ENCODE data around the gene RPS19. TPM values are rescaled to one million over a fixed set of nuclear protein-coding genes. Genes with fewer than 3 reads are reported as not detected.

Gene RPS19
- polyA plus RNA-seq, 1 donor (not counting 4 experiments of a cell fraction or from before 2014, with no cell fraction given): 2,290 TPM

DNA sequence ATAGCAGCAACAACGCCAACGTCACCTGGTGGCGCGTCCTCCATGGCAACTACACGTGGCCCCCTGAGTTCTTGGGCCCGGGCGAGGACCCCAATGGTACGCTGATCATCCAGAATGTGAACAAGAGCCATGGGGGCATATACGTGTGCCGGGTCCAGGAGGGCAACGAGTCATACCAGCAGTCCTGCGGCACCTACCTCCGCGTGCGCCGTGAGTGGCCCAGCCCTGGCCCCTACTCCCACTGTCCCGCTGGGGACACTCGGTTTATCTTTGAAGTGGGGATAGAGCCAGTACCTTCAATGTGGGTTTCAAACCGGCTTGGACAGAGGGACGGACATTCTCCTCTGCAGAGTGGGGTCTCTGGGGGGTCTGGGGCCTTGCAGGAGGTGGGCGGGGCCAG, 19.0 kb downstream of the RPS19 start:
- Histone ChIP-seq H3K36me3 (ENCODE audit: control insufficient read depth in 2 of 2, extremely low read depth in 1 of 2, insufficient read depth in 2 of 2, low read length in 2 of 2) (no peaks in the 10 kb centered on the region), H4K20me1 (ENCODE audit: control insufficient read depth, extremely low read depth, insufficient read depth, low read length) (no peaks in the 10 kb centered on the region), H2AFZ (ENCODE audit: control insufficient read depth, low read length) (no peak overlapping the region), H3K79me2 (ENCODE audit: control insufficient read depth, insufficient read depth, low read length) (peaks cover 4% of the 10 kb centered on the region), H3K27me3 (ENCODE audit: control insufficient read depth, extremely low read depth, insufficient read depth, low read length) (peaks cover 5% of the 10 kb centered on the region), H3K9me1 (ENCODE audit: control insufficient read depth, extremely low read depth, insufficient read depth, low read length) (no peaks in the 10 kb centered on the region), H3K9me3 (ENCODE audit: control insufficient read depth, low read depth, low read length) (no peaks in the 10 kb centered on the region), H3K4me3 (ENCODE audit: control insufficient read depth in 2 of 3, extremely low read depth in 1 of 3, insufficient read depth in 2 of 3, low read depth in 1 of 3, low read length in 3 of 3) (no peak overlapping the region), H3K27ac (ENCODE audit: control insufficient read depth, insufficient read depth, low read length) (no peak overlapping the region), H3K4me1 (ENCODE audit: control insufficient read depth, extremely low read depth, insufficient read depth, low read length) (peaks cover 9% of the 10 kb centered on the region), H3K9ac (ENCODE audit: control insufficient read depth, extremely low read depth, insufficient read depth, low read length) (no peak overlapping the region), H3K4me2 (ENCODE audit: control insufficient read depth, extremely low read depth, insufficient read depth, low read depth, low read length) (no peak overlapping the region)
- no peak for TF ChIP-seq EZH2 (IDR thresholded peaks at IDR 0.05; ENCODE audit: low read length)
- TF ChIP-seq, protein P1, sequence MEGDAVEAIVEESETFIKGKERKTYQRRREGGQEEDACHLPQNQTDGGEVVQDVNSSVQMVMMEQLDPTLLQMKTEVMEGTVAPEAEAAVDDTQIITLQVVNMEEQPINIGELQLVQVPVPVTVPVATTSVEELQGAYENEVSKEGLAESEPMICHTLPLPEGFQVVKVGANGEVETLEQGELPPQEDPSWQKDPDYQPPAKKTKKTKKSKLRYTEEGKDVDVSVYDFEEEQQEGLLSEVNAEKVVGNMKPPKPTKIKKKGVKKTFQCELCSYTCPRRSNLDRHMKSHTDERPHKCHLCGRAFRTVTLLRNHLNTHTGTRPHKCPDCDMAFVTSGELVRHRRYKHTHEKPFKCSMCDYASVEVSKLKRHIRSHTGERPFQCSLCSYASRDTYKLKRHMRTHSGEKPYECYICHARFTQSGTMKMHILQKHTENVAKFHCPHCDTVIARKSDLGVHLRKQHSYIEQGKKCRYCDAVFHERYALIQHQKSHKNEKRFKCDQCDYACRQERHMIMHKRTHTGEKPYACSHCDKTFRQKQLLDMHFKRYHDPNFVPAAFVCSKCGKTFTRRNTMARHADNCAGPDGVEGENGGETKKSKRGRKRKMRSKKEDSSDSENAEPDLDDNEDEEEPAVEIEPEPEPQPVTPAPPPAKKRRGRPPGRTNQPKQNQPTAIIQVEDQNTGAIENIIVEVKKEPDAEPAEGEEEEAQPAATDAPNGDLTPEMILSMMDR (optimal IDR thresholded peaks at IDR 0.05 in 1 of 3, IDR thresholded peaks at IDR 0.05 in 1 of 3, conservative IDR thresholded peaks at IDR 0.05 in 1 of 3; ENCODE audit: extremely low read depth in 1 of 3, insufficient read depth in 2 of 3, low read length in 3 of 3): no peak
- dilution Hi-C loops (cut with MboI; ENCODE audit: extremely low pct_ligation_motif_present, low sequenced_read_pairs): no loop called here
- FAIRE-seq (no peak), DNase-seq (ENCODE audit: low read depth, low spot score) (no peak)

DNA sequence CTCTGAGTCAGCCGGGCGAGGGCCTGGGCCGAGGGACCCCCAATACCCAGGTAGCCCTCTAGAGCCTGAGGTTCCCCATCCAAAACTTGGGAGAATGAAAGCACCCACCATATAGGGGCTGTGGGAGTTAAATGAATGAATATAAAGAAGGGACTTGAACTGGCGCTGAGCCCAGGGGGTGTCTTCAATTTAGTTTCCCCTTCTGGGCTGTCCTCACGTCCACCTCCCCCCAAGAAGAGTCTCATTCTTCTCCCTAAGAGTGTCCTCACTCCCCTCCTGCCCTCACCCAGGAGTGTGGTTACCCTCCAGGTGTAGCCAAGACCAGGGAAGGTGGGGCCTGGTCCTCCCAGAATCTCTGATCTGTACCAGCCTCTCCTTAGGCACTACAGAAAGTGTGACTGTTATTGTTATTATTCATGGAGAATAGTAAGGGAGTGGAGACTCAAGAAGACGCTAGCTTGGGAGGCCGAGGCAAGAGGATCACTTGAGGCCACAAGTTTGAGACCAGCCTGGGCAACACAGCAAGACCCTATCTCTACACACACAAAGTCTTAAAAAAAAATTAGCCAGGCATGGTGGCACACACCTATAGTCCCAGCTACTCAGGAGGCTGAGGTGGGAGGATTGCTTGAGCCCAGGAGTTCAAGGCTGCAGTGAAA, 19.7 kb downstream of the RPS19 start:
- DNase-seq (ENCODE audit: low read depth, low spot score) (no peak), FAIRE-seq (no peak)
- Histone ChIP-seq H4K20me1 (ENCODE audit: control insufficient read depth, extremely low read depth, insufficient read depth, low read length) (no peaks in the 10 kb centered on the region), H3K4me3 (ENCODE audit: control insufficient read depth in 2 of 3, extremely low read depth in 1 of 3, insufficient read depth in 2 of 3, low read depth in 1 of 3, low read length in 3 of 3) (no peak overlapping the region), H3K4me2 (ENCODE audit: control insufficient read depth, extremely low read depth, insufficient read depth, low read depth, low read length) (no peak overlapping the region), H2AFZ (ENCODE audit: control insufficient read depth, low read length) (no peak overlapping the region), H3K27ac (ENCODE audit: control insufficient read depth, insufficient read depth, low read length) (no peak overlapping the region), H3K36me3 (ENCODE audit: control insufficient read depth in 2 of 2, extremely low read depth in 1 of 2, insufficient read depth in 2 of 2, low read length in 2 of 2) (no peaks in the 10 kb centered on the region), H3K79me2 (ENCODE audit: control insufficient read depth, insufficient read depth, low read length) (peaks cover 10% of the 10 kb centered on the region), H3K9ac (ENCODE audit: control insufficient read depth, extremely low read depth, insufficient read depth, low read length) (no peak overlapping the region), H3K4me1 (ENCODE audit: control insufficient read depth, extremely low read depth, insufficient read depth, low read length) (peaks cover 11% of the 10 kb centered on the region), H3K9me3 (ENCODE audit: control insufficient read depth, low read depth, low read length) (no peaks in the 10 kb centered on the region), H3K27me3 (ENCODE audit: control insufficient read depth, extremely low read depth, insufficient read depth, low read length) (peaks cover 5% of the 10 kb centered on the region), H3K9me1 (ENCODE audit: control insufficient read depth, extremely low read depth, insufficient read depth, low read length) (no peaks in the 10 kb centered on the region)
- TF ChIP-seq EZH2 (IDR thresholded peaks at IDR 0.05; ENCODE audit: low read length): no peak
- TF ChIP-seq, protein P1 (optimal IDR thresholded peaks at IDR 0.05 in 1 of 3, IDR thresholded peaks at IDR 0.05 in 1 of 3, conservative IDR thresholded peaks at IDR 0.05 in 1 of 3; ENCODE audit: extremely low read depth in 1 of 3, insufficient read depth in 2 of 3, low read length in 3 of 3): no peak
- dilution Hi-C loops (cut with MboI; ENCODE audit: extremely low pct_ligation_motif_present, low sequenced_read_pairs): no loop called here

All from keratinocyte (primary cell).